Trophoblast cell (in vitro differentiated cells and primary cell): ENCODE measurements around the gene SMIM21.

Source experiments
- DNase-seq, 2 donors: peaks; one replicate each; pipeline ENCODE4 v3.0.0-alpha.2; 2016
- H2AFZ ChIP-seq: 2 replicates; pipeline ENCODE4 v1.6.1; 2013; ENCODE audit warnings: low read length, moderate library complexity, mild to moderate bottlenecking; ENCODE audit not compliant: insufficient read depth, poor library complexity
- H2AK5ac ChIP-seq: 2 replicates; pipeline ENCODE4 v1.6.1; 2013; ENCODE audit warnings: mild to moderate bottlenecking, low read length
- H2BK120ac ChIP-seq: 2 replicates; pipeline ENCODE4 v1.6.1; 2013; ENCODE audit warnings: low read length, mild to moderate bottlenecking, moderate library complexity; ENCODE audit not compliant: insufficient read depth, poor library complexity
- H2BK12ac ChIP-seq: 2 replicates; pipeline ENCODE4 v1.6.1; 2013; ENCODE audit warnings: mild to moderate bottlenecking, low read length, moderate library complexity
- H2BK5ac ChIP-seq: 2 replicates; pipeline ENCODE4 v1.6.1; 2013; ENCODE audit warnings: low read length, low read depth, moderate library complexity, mild to moderate bottlenecking; ENCODE audit not compliant: poor library complexity
- H3K14ac ChIP-seq: 2 replicates; pipeline ENCODE4 v1.6.1; 2013; ENCODE audit warnings: mild to moderate bottlenecking, low read length
- H3K18ac ChIP-seq: 2 replicates; pipeline ENCODE4 v1.6.1; 2013; ENCODE audit warnings: mild to moderate bottlenecking, low read length
- H3K23ac ChIP-seq: 2 replicates; pipeline ENCODE4 v1.6.1; 2013; ENCODE audit warnings: low read length
- H3K27ac ChIP-seq: 2 replicates; pipeline ENCODE4 v1.5.1; 2013; ENCODE audit warnings: low read depth, mild to moderate bottlenecking, inconsistent platforms, low read length, moderate library complexity
- H3K27me3 ChIP-seq: 2 replicates; pipeline ENCODE4 v1.6.1; 2013; ENCODE audit warnings: inconsistent platforms, mild to moderate bottlenecking, low read length, moderate library complexity; ENCODE audit not compliant: insufficient read depth
- H3K36me3 ChIP-seq, 2 experiments: 1 replicate in 1 of 2; 2 replicates in 1 of 2; pipeline ENCODE4 v1.6.1; 2013; ENCODE audit warnings: low read length in 2 of 2, mild to moderate bottlenecking in 2 of 2, moderate library complexity in 1 of 2; ENCODE audit not compliant: insufficient read depth in 2 of 2, control insufficient read depth in 1 of 2
- H3K4ac ChIP-seq: 2 replicates; pipeline ENCODE4 v1.6.1; 2013; ENCODE audit warnings: low read depth, mild to moderate bottlenecking, low read length, moderate library complexity
- H3K4me1 ChIP-seq, 2 experiments: 1 replicate in 1 of 2; 2 replicates in 1 of 2; pipeline ENCODE4 v1.6.1; 2013; ENCODE audit warnings: low read length in 2 of 2, mild to moderate bottlenecking in 2 of 2, moderate library complexity in 1 of 2; ENCODE audit not compliant: insufficient read depth in 2 of 2, control insufficient read depth in 1 of 2
- H3K4me2 ChIP-seq: 2 replicates; pipeline ENCODE4 v1.6.1; 2013; ENCODE audit warnings: inconsistent platforms, mild to moderate bottlenecking, low read length, moderate library complexity
- H3K4me3 ChIP-seq: 2 replicates; pipeline ENCODE4 v1.5.1; 2013; ENCODE audit warnings: mild to moderate bottlenecking, low read depth, low read length, inconsistent platforms
- H3K79me1 ChIP-seq: one replicate; pipeline ENCODE4 v1.6.1; 2013; ENCODE audit warnings: low read length
- H3K79me2 ChIP-seq: 2 replicates; pipeline ENCODE4 v1.6.1; 2013; ENCODE audit warnings: low read length, mild to moderate bottlenecking; ENCODE audit not compliant: control insufficient read depth, insufficient read depth, poor library complexity
- H3K9ac ChIP-seq: 2 replicates; pipeline ENCODE4 v1.6.1; 2013; ENCODE audit warnings: mild to moderate bottlenecking, low read length
- H3K9me3 ChIP-seq: 2 replicates; pipeline ENCODE4 v1.6.1; 2013; ENCODE audit warnings: low read depth, mild to moderate bottlenecking, control low read depth, inconsistent platforms, low read length; ENCODE audit not compliant: insufficient read depth
- H4K12ac ChIP-seq: 2 replicates; pipeline ENCODE4 v1.6.1; 2013; ENCODE audit warnings: low read depth, mild to moderate bottlenecking, low read length, moderate library complexity
- H4K8ac ChIP-seq: 2 replicates; pipeline ENCODE4 v1.6.1; 2013; ENCODE audit warnings: low read depth, mild to moderate bottlenecking, low read length, moderate library complexity
- H4K91ac ChIP-seq: one replicate; pipeline ENCODE4 v1.6.1; 2013; ENCODE audit warnings: low read depth, mild to moderate bottlenecking, low read length, moderate library complexity
- WGBS: extraction: QIAGEN DNeasy Blood & Tissue Kit; methylation state at CpG from one replicate; pipeline ENCODE4 v1.1.7; 2013; ENCODE audit warnings: missing lambda C conversion rate; ENCODE audit not compliant: insufficient read length, insufficient coverage; ENCODE audit errors: extremely low coverage; 5-methylcytosine and 5-hydroxymethylcytosine counted together

The SMIM21 gene

GRCh38 chr18:75439348-75439747, 11.8 kb upstream of the SMIM21 start:
- no peak overlapping the region for H2BK12ac ChIP-seq
- WGBS, result no CpG with 5 or more reads among the region's 4 CpGs

GRCh38 chr18:75438891-75439290, 11.4 kb upstream of the SMIM21 start:
- Histone ChIP-seq H3K4me3 (no peak overlapping the region), H3K4me1 (no peaks in the 10 kb centered on the region), H3K27me3 (no peaks in the 10 kb centered on the region), H3K27ac (no peak overlapping the region), H2AFZ (no peak overlapping the region), H3K4ac (no peak overlapping the region), H3K18ac (no peak overlapping the region), H3K9me3 (no peaks in the 10 kb centered on the region), H2BK12ac (no peak overlapping the region), H3K36me3 (no peaks in the 10 kb centered on the region), H3K23ac (no peak overlapping the region), H3K79me2 (no peaks in the 10 kb centered on the region), H4K91ac (no peak overlapping the region), H4K12ac (no peak overlapping the region), H2BK120ac (no peak overlapping the region), H3K4me2 (no peak overlapping the region), H2BK5ac (no peak overlapping the region), H2AK5ac (no peak overlapping the region), H3K9ac (no peak overlapping the region), H3K79me1 (no peaks in the 10 kb centered on the region), H4K8ac (no peak overlapping the region), H3K14ac (no peak overlapping the region)
- WGBS, result no CpG with 5 or more reads among the region's 3 CpGs
- DNase-seq, result peak; percentile 19 to 55

More at GRCh38 chr18:75439348-75439747, 11.8 kb upstream of the SMIM21 start:
- no peak overlapping the region for H2AFZ ChIP-seq
- no peak overlapping the region for H3K4ac ChIP-seq
- no peak overlapping the region for H4K12ac ChIP-seq
- H3K4me2 ChIP-seq, result no peak overlapping the region
- no peaks in the 10 kb centered on the region for H3K9me3 ChIP-seq
- no peak overlapping the region for H4K91ac ChIP-seq
- no peak overlapping the region for H4K8ac ChIP-seq
- DNase-seq, result no peak
- no peak overlapping the region for H3K23ac ChIP-seq
- H3K27ac ChIP-seq, result no peak overlapping the region
- H3K9ac ChIP-seq, result no peak overlapping the region
- no peaks in the 10 kb centered on the region for H3K79me2 ChIP-seq
- H3K4me1 ChIP-seq, result no peaks in the 10 kb centered on the region
- H3K14ac ChIP-seq, result no peak overlapping the region
- H2AK5ac ChIP-seq, result no peak overlapping the region
- H3K27me3 ChIP-seq, result no peaks in the 10 kb centered on the region
- no peak overlapping the region for H2BK5ac ChIP-seq
- no peaks in the 10 kb centered on the region for H3K79me1 ChIP-seq
- H3K4me3 ChIP-seq, result no peak overlapping the region
- no peaks in the 10 kb centered on the region for H3K36me3 ChIP-seq
- H3K18ac ChIP-seq, result no peak overlapping the region
- H2BK120ac ChIP-seq, result no peak overlapping the region

- no peak overlapping the region for H3K9ac ChIP-seq
- no peak overlapping the region for H3K4me3 ChIP-seq
- no peak overlapping the region for H3K23ac ChIP-seq
- H3K36me3 ChIP-seq, result no peaks in the 10 kb centered on the region
- no peak overlapping the region for H4K91ac ChIP-seq
- H3K9me3 ChIP-seq, result no peaks in the 10 kb centered on the region
- no peaks in the 10 kb centered on the region for H3K27me3 ChIP-seq
- no peaks in the 10 kb centered on the region for H3K4me1 ChIP-seq
- DNase-seq, result no peak
- no peaks in the 10 kb centered on the region for H3K79me2 ChIP-seq
- no peak overlapping the region for H2BK12ac ChIP-seq
- H3K79me1 ChIP-seq, result no peaks in the 10 kb centered on the region
- no peak overlapping the region for H2BK120ac ChIP-seq
- H2BK5ac ChIP-seq, result no peak overlapping the region
- no peak overlapping the region for H3K14ac ChIP-seq
- H4K8ac ChIP-seq, result no peak overlapping the region
- H2AK5ac ChIP-seq, result no peak overlapping the region
- no peak overlapping the region for H2AFZ ChIP-seq
- H3K4me2 ChIP-seq, result no peak overlapping the region
- no peak overlapping the region for H3K18ac ChIP-seq
- WGBS, result no CpG with 5 or more reads among the region's 3 CpGs
- no peak overlapping the region for H3K4ac ChIP-seq
- H4K12ac ChIP-seq, result no peak overlapping the region
- H3K27ac ChIP-seq, result no peak overlapping the region
These were observed 10.5 kb upstream of the SMIM21 start for GRCh38 chr18:75437979-75438378.

- H3K4me2 ChIP-seq, result no peak overlapping the region
- no peak overlapping the region for H2AK5ac ChIP-seq
- no peak overlapping the region for H2BK12ac ChIP-seq
- H2BK5ac ChIP-seq, result no peak overlapping the region
- no peak overlapping the region for H3K14ac ChIP-seq
- no peak for DNase-seq
- no peak overlapping the region for H3K18ac ChIP-seq
- H3K79me2 ChIP-seq, result no peaks in the 10 kb centered on the region
- H3K23ac ChIP-seq, result no peak overlapping the region
- no peak overlapping the region for H2AFZ ChIP-seq
- no peak overlapping the region for H4K91ac ChIP-seq
- H3K79me1 ChIP-seq, result no peaks in the 10 kb centered on the region
- WGBS, result no CpG with 5 or more reads among the region's 8 CpGs
- no peak overlapping the region for H4K8ac ChIP-seq
- H3K27me3 ChIP-seq, result no peaks in the 10 kb centered on the region
- H3K9me3 ChIP-seq, result no peaks in the 10 kb centered on the region
- H2BK120ac ChIP-seq, result no peak overlapping the region
- no peak overlapping the region for H3K9ac ChIP-seq
- H3K4me3 ChIP-seq, result no peak overlapping the region
- no peak overlapping the region for H4K12ac ChIP-seq
- H3K4ac ChIP-seq, result no peak overlapping the region
- H3K4me1 ChIP-seq, result no peaks in the 10 kb centered on the region
- H3K36me3 ChIP-seq, result no peaks in the 10 kb centered on the region
- H3K27ac ChIP-seq, result no peak overlapping the region
These were observed 5.6 kb upstream of the SMIM21 start for GRCh38 chr18:75433098-75433497.
